GM18505 (cell line): ENCODE results near the gene MINDY1.

Source experiments
- ATAC-seq: cut with Tn5 transposase; IDR thresholded peaks from one replicate; pipeline ENCODE4 v1.9.1; 2021; ENCODE audit not compliant: unreplicated experiment
- POLR2A ChIP-seq: IDR thresholded peaks from 4 replicates; pipeline ENCODE4 v1.6.1; 2011; ENCODE audit warnings: borderline replicate concordance; ENCODE audit not compliant: insufficient read depth, insufficient read length; ENCODE audit errors: extremely low read depth

MINDY1 gene

GRCh38 chr1:150972417-150972940 lies 34.2 kb downstream of the MINDY1 start:
- no peak for TF ChIP-seq POLR2A
- no peak for ATAC-seq

- ATAC-seq: no peak
- TF ChIP-seq POLR2A: no peak
Measured at GRCh38 chr1:150971583-150972416, 34.9 kb downstream of the MINDY1 start.

GRCh38 chr1:150970808-150971582 lies 35.7 kb downstream of the MINDY1 start:
- no peak for TF ChIP-seq POLR2A
- no peak for ATAC-seq

- ATAC-seq: no peak
- TF ChIP-seq POLR2A: no peak
Measured at GRCh38 chr1:150969626-150970025, 37.1 kb downstream of the MINDY1 start.

GRCh38 chr1:150968491-150968890 lies 38.2 kb downstream of the MINDY1 start:
- TF ChIP-seq POLR2A: no peak

GRCh38 chr1:150967936-150968335 lies 38.8 kb downstream of the MINDY1 start:
- ATAC-seq: no peak
- TF ChIP-seq POLR2A: no peak

More at GRCh38 chr1:150968491-150968890, 38.2 kb downstream of the MINDY1 start:
- ATAC-seq: no peak

- ATAC-seq: no peak
- TF ChIP-seq POLR2A: no peak
Measured at GRCh38 chr1:150966011-150966410, 40.7 kb downstream of the MINDY1 start.

- no peak for ATAC-seq
Measured at GRCh38 chr1:150965605-150966004, 41.1 kb downstream of the MINDY1 start.

GRCh38 chr1:150964164-150964489 lies 42.6 kb downstream of the MINDY1 start:
- ATAC-seq: no peak
- TF ChIP-seq POLR2A: no peak

More at GRCh38 chr1:150965605-150966004, 41.1 kb downstream of the MINDY1 start:
- TF ChIP-seq POLR2A: no peak

GRCh38 chr1:150963321-150964163 lies 43.2 kb downstream of the MINDY1 start:
- no peak for ATAC-seq
- no peak for TF ChIP-seq POLR2A

GRCh38 chr1:150961756-150962155 lies 44.9 kb downstream of the MINDY1 start:
- ATAC-seq: no peak
- TF ChIP-seq POLR2A: no peak

- no peak for TF ChIP-seq POLR2A
- no peak for ATAC-seq
Measured at GRCh38 chr1:150960646-150961045, 46.1 kb downstream of the MINDY1 start.

- no peak for ATAC-seq
- no peak for TF ChIP-seq POLR2A
Measured at GRCh38 chr1:150957666-150958065, 49.0 kb downstream of the MINDY1 start.
